HepG2 (cell line): ENCODE measurements around the gene SCP2. TPM values are rescaled to one million over a fixed set of nuclear protein-coding genes. Genes with fewer than 3 reads are reported as not detected.
A peak's percentile ranks its signal among the peaks of the same experiment; 100 is the strongest.

Experiments used
- ATAC-seq: fragments of 200-7000 bp; cut with Tn5 transposase; 3 replicates; pipeline ENCODE4 v1.9.1; 2020; ENCODE audit warnings: mild to moderate bottlenecking, moderate library complexity
- BruUV-seq: library from RNA; stranded (reverse); fragments of 400-500 nt; replicated peaks from 2 replicates; lab custom pipeline; 2021; lab: Mats Ljungman, UMichigan
- CTCF ChIA-PET: fragments of 300-600 bp; formaldehyde crosslinking; extraction: SDS; loops from one replicate; lab custom pipeline; 2021; ENCODE audit warnings: low total read pairs, inconsistent platforms, low intra/inter-chr PET ratio; lab: Yijun Ruan, JAX
- POLR2A ChIA-PET: fragments of 350-600 bp; sonication (Branson Sonifier 250); formaldehyde crosslinking; loops from one replicate; lab custom pipeline; 2020; ENCODE audit warnings: antibody characterized with exemption, inconsistent platforms; lab: Yijun Ruan, JAX
- DNase-seq: peaks from one replicate; pipeline ENCODE4 v3.0.0-alpha.2; 2015; ENCODE audit warnings: low spot score
- FAIRE-seq: peaks from 3 replicates; lab custom pipeline; 2011; peaks lifted over from hg19 to GRCh38; lab: Jason Lieb, UNC
- H2AFZ ChIP-seq: one replicate; pipeline ENCODE4 v1.6.1; 2011; ENCODE audit warnings: low read length, inconsistent platforms
- H3K27ac ChIP-seq: fragments of 300-600 bp; 3 replicates; pipeline ENCODE4 v1.8.0; 2011; ENCODE audit warnings: mixed run types, mild to moderate bottlenecking, mixed read lengths, low read length, inconsistent platforms; ENCODE audit not compliant: insufficient read depth; ENCODE audit errors: extremely low read length
- H3K27me3 ChIP-seq, 2 experiments: fragments of 200-600 bp in 1 of 2; 2 replicates in 1 of 2; 3 replicates in 1 of 2; pipeline versions ENCODE4 v1.6.0 to v1.8.0; 2011; ENCODE audit warnings: low read length in 2 of 2, mild to moderate bottlenecking in 2 of 2, moderate library complexity in 2 of 2, inconsistent platforms in 1 of 2; ENCODE audit not compliant: insufficient read depth in 2 of 2, control insufficient read depth in 1 of 2
- H3K36me3 ChIP-seq, 2 experiments: fragments of 200-600 bp in 1 of 2; replicated peaks in 1 of 2; 2 replicates in 1 of 2; 3 replicates in 1 of 2; pipeline versions ENCODE4 v1.5.1 to v1.8.0; 2011; ENCODE audit warnings: low read length in 2 of 2, inconsistent platforms in 1 of 2; ENCODE audit not compliant: insufficient read depth in 2 of 2, control insufficient read depth in 1 of 2
- H3K4me1 ChIP-seq: 2 replicates; pipeline ENCODE4 v1.5.1; 2012; ENCODE audit warnings: low read length, inconsistent platforms; ENCODE audit not compliant: insufficient read depth
- H3K4me2 ChIP-seq: 2 replicates; pipeline ENCODE4 v1.6.0; 2011; ENCODE audit warnings: low read depth, low read length, inconsistent platforms
- H3K4me3 ChIP-seq, 3 experiments: fragments of 200-600 bp in 1 of 3; sonication (generic), shearing (Covaris generic) in 1 of 3; replicated peaks in 1 of 3; 2 replicates each; pipeline ENCODE4 v1.5.1; 2011 to 2016; ENCODE audit warnings: low read length in 3 of 3, inconsistent platforms in 2 of 3, low read depth in 2 of 3, mild to moderate bottlenecking in 2 of 3, control low read depth in 1 of 3, mixed read lengths in 1 of 3; ENCODE audit not compliant: insufficient read depth in 1 of 3
- H3K79me2 ChIP-seq: one replicate; pipeline ENCODE4 v1.6.1; 2011; ENCODE audit warnings: low read length, inconsistent platforms; ENCODE audit not compliant: insufficient read depth
- H3K9ac ChIP-seq: 2 replicates; pipeline ENCODE4 v1.6.0; 2011; ENCODE audit warnings: mild to moderate bottlenecking, low read depth, low read length, inconsistent platforms; ENCODE audit not compliant: insufficient read depth
- H3K9me3 ChIP-seq: 2 replicates; pipeline ENCODE4 v1.5.1; 2012; ENCODE audit warnings: mild to moderate bottlenecking, low read length
- H4K20me1 ChIP-seq: 2 replicates; pipeline ENCODE4 v1.6.0; 2011; ENCODE audit warnings: inconsistent platforms, mild to moderate bottlenecking, low read length, moderate library complexity; ENCODE audit not compliant: insufficient read depth
- BORCS8-MEF2B ChIP-seq: sonication (generic); formaldehyde crosslinking; IDR thresholded peaks from 2 replicates; pipeline ENCODE4 v1.8.0; 2022; ENCODE audit warnings: mild to moderate bottlenecking, missing genetic modification reagents
- GATAD2A ChIP-seq: IDR thresholded peaks from 2 replicates; pipeline ENCODE4 v1.6.1; 2016
- HMG20B ChIP-seq: conservative IDR thresholded peaks from 2 replicates; pipeline ENCODE4 v1.6.1; 2016; ENCODE audit warnings: missing genetic modification reagents, missing compliant biosample characterization
- KLF12 ChIP-seq: sonication (generic); formaldehyde crosslinking; IDR thresholded peaks from 2 replicates; pipeline ENCODE4 v1.4.0; 2020; ENCODE audit warnings: missing genetic modification reagents, borderline replicate concordance
- MYNN ChIP-seq: sonication (generic); formaldehyde crosslinking; IDR thresholded peaks from 2 replicates; pipeline ENCODE4 v1.4.0; 2020; ENCODE audit warnings: mild to moderate bottlenecking, low read depth, missing genetic modification reagents
- PRMT3 ChIP-seq: sonication (generic); formaldehyde crosslinking; IDR thresholded peaks from 2 replicates; pipeline ENCODE4 v1.8.1; 2022; ENCODE audit warnings: low read depth, mild to moderate bottlenecking, moderate library complexity, missing genetic modification reagents, borderline replicate concordance
- RARA ChIP-seq: IDR thresholded peaks from 2 replicates; pipeline ENCODE4 v1.6.1; 2016; ENCODE audit warnings: missing genetic modification reagents, missing compliant biosample characterization
- RORA ChIP-seq: sonication (generic); formaldehyde crosslinking; IDR thresholded peaks from 2 replicates; pipeline ENCODE4 v1.5.0; 2020; ENCODE audit warnings: mild to moderate bottlenecking, missing genetic modification reagents, moderate library complexity
- SMAD1 ChIP-seq: sonication (generic); formaldehyde crosslinking; IDR thresholded peaks from 2 replicates; pipeline ENCODE4 v1.4.0; 2020; ENCODE audit warnings: missing genetic modification reagents, low read depth, mild to moderate bottlenecking, borderline replicate concordance
- SNAI1 ChIP-seq: sonication (generic); formaldehyde crosslinking; IDR thresholded peaks from 2 replicates; pipeline ENCODE4 v1.5.0; 2020; ENCODE audit warnings: mild to moderate bottlenecking, missing genetic modification reagents, borderline replicate concordance
- SSRP1 ChIP-seq: IDR thresholded peaks from 2 replicates; pipeline ENCODE4 v1.6.1; 2016; ENCODE audit warnings: control low read depth
- ZFP82 ChIP-seq: sonication (generic); formaldehyde crosslinking; IDR thresholded peaks from 2 replicates; pipeline ENCODE4 v1.5.1; 2020; ENCODE audit warnings: mild to moderate bottlenecking, missing genetic modification reagents, borderline replicate concordance
- ZNF10 ChIP-seq: sonication (generic); formaldehyde crosslinking; IDR thresholded peaks from 2 replicates; pipeline ENCODE4 v1.4.0; 2020; ENCODE audit warnings: mild to moderate bottlenecking, low read depth, missing genetic modification reagents, borderline replicate concordance
- ZNF251 ChIP-seq: sonication (generic); formaldehyde crosslinking; IDR thresholded peaks from 2 replicates; pipeline ENCODE4 v1.9.0; 2021; ENCODE audit warnings: mild to moderate bottlenecking, missing genetic modification reagents
- ZNF337 ChIP-seq: sonication (generic); formaldehyde crosslinking; IDR thresholded peaks from 2 replicates; pipeline ENCODE4 v1.5.1; 2020; ENCODE audit warnings: missing genetic modification reagents, low read depth, mild to moderate bottlenecking, borderline replicate concordance
- ZNF432 ChIP-seq: sonication (generic); formaldehyde crosslinking; IDR thresholded peaks from 2 replicates; pipeline ENCODE4 v1.5.0; 2020; ENCODE audit warnings: missing genetic modification reagents, mild to moderate bottlenecking, borderline replicate concordance
- ZNF567 ChIP-seq: sonication (generic); formaldehyde crosslinking; IDR thresholded peaks from 2 replicates; pipeline ENCODE4 v1.8.1; 2023; ENCODE audit warnings: mild to moderate bottlenecking, missing genetic modification reagents, borderline replicate concordance
- ZNF674 ChIP-seq: sonication (generic); formaldehyde crosslinking; IDR thresholded peaks from 2 replicates; pipeline ENCODE4 v1.5.0; 2020; ENCODE audit warnings: low read depth, mild to moderate bottlenecking, missing genetic modification reagents
- ZNF7 ChIP-seq: IDR thresholded peaks from 2 replicates; pipeline ENCODE4 v1.6.1; 2016; ENCODE audit warnings: missing biosample characterization, missing genetic modification reagents
- ZNF746 ChIP-seq: sonication (generic); formaldehyde crosslinking; IDR thresholded peaks from 2 replicates; pipeline ENCODE4 v1.8.0; 2022; ENCODE audit warnings: mild to moderate bottlenecking, missing genetic modification reagents
- ZNF772 ChIP-seq: sonication (generic); formaldehyde crosslinking; IDR thresholded peaks from 2 replicates; pipeline ENCODE4 v1.5.0; 2020; ENCODE audit warnings: mild to moderate bottlenecking, missing genetic modification reagents
- ZNF850 ChIP-seq: sonication (generic); formaldehyde crosslinking; conservative IDR thresholded peaks from 2 replicates; pipeline ENCODE4 v1.9.0; 2021; ENCODE audit warnings: mild to moderate bottlenecking, missing genetic modification reagents
- ZSCAN31 ChIP-seq: sonication (generic); formaldehyde crosslinking; IDR thresholded peaks from 2 replicates; pipeline ENCODE4 v1.5.0; 2020; ENCODE audit warnings: low read depth, mild to moderate bottlenecking, missing genetic modification reagents
- WGBS: methylation state at CpG from one replicate; pipeline ENCODE4 v1.1.6; 2017; ENCODE audit warnings: low lambda C conversion rate; 5-methylcytosine and 5-hydroxymethylcytosine counted together
- in situ Hi-C: cut with HindIII; loops from 2 replicates; pipeline ENCODE4 v1.10.0; 2017; ENCODE audit warnings: low pct_unique_long_range_greater_than_20kb; ENCODE audit not compliant: extremely low pct_ligation_motif_present
- intact Hi-C: fragments of 100-400 bp; cut with micrococcal nuclease; formaldehyde crosslinking; loops from one replicate; pipeline ENCODE4 v1.10.0; 2022; ENCODE audit not compliant: unreplicated experiment
- polyA plus RNA-seq, 8 experiments: library from polyadenylated mRNA; depleted of rRNA in 3 of 8; stranded (reverse) in 7 of 8; unstranded in 1 of 8; fragments of >200 nt; fragmentation: Illumina TruSeq in 4 of 8; extraction: Trizol in 4 of 8; gene quantifications; 2 replicates each; pipeline versions ENCODE4 v1.2.1 to v1.2.3, GENCODE V29; 2011 to 2016; ENCODE audit warnings: low read depth in 4 of 8, missing spikeins in 1 of 8, mixed read lengths in 1 of 8; ENCODE audit not compliant: insufficient read depth in 1 of 8
- total RNA-seq, 5 experiments: library from RNA; depleted of rRNA; stranded (reverse); fragments of >200 nt; fragmentation: Illumina TruSeq; extraction: Trizol; gene quantifications; 2 replicates each; pipeline ENCODE4 v1.2.3, GENCODE V29; 2016; ENCODE audit warnings: low read depth in 1 of 5
- TF ChIP-seq, protein P1 (sequence below): IDR thresholded peaks from 2 replicates; pipeline ENCODE4 v1.6.1; 2016

Gene SCP2
- total and polyA plus RNA-seq, 2 of the 13 experiments (the other 11 are each of a cell fraction or from before 2014, with no cell fraction given) = 59.0 to 133 TPM

DNA sequence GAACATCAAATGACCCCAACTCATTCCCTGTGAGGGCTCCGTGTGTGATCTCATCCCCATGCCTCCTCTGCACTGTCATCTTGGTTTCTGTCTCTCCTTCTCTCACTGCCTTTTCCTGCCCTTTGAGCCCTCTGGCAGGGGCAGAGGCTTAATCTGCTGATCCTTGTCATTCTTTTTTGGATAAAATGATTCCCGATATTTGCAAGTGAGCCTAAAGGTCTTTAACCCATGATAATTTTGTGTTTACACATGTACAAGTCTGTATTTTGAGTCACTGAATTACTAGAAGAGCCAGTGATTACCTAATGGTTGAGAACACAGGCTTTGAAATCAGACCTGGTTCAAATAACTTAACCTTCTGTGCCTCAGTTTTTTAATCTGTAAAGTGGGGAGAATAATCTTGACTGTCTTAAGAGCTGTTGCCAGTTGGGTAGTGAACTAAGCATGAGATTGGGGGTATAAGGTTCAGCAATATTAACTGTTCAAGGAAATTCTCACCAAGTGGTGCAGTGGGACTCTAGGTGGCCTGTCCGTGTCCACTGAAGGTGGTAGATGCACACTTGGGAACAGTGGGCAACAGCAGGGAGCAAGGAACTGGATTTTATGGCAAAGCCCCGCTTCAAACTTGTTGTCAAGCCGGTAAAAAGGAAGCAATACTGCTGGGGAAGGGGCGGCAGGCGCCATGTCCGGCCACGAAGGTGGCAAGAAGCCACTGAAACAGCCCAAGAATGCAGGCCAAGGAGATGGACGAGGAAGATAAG, 7.2 kb upstream of the SCP2 start (continued):
- TF ChIP-seq ZNF7 (peak; percentile 62; the same call in 1 of the 2 replicates), SSRP1 (CRISPR knock-in tag) (0 out of 2 replicates have a peak, but pooled peaks have one; percentile 37), RARA (CRISPR knock-in tag) (no peak), ZNF10 (CRISPR knock-in tag) (no peak)
- TF ChIP-seq, protein P1, sequence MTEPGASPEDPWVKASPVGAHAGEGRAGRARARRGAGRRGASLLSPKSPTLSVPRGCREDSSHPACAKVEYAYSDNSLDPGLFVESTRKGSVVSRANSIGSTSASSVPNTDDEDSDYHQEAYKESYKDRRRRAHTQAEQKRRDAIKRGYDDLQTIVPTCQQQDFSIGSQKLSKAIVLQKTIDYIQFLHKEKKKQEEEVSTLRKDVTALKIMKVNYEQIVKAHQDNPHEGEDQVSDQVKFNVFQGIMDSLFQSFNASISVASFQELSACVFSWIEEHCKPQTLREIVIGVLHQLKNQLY (CRISPR knock-in tag) = no peak
- TF ChIP-seq, all 625 proteins: peak for 11

DNA sequence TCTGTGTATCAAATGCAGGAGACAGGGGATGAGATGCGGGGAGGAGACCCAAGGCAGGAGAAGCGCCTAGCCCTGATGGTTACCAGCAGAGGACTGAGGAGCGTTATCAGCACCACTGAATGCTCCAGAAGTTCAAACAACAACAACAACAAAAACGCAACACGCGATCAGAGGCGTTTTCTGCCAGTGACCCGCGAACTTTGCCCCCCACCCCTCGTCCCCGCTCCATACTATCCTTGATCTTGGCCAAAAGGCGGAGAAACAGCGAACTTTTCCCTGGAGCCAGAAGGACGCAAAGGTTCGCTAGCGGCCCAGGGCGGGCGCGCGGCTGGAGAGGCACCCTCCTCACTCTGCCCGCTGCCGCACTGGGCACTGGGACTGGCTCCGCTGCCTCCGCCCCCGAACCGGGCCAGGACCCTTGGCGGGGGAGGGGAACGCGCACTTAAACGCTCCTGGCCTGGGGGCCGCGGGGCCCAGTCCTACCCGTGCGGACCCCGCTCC, 6.2 kb upstream of the SCP2 start:
- 33% methylated on average over 3 of the region's 35 CpGs for whole genome bisulfite sequencing
- no peaks in the 10 kb centered on the region for H4K20me1 ChIP-seq
- in situ Hi-C loops (loop anchor here (5.0 kb wide), 1 partner anchor 261 kb away; no protein-coding TSS in a partner anchor), intact Hi-C loops (loop anchor here (1.0 to 10.0 kb wide), 3 partner anchors 16 to 261 kb away; no protein-coding TSS in a partner anchor)
- no peaks in the 10 kb centered on the region for H3K9me3 ChIP-seq
- ATAC-seq (peak; percentile 80), DNase-seq (no peak), FAIRE-seq (peak; percentile 65)
- no peaks in the 10 kb centered on the region for H3K36me3 ChIP-seq
- H3K9ac ChIP-seq = peak overlapping the region; percentile 86
- peak overlapping the region; percentile 64 to 86 (median 74) for H3K4me3 ChIP-seq
- ChIA-PET CTCF (interaction anchor here (1.3 kb wide), 1 partner anchor 220 kb away, joined by 3 read pairs; no protein-coding TSS in a partner anchor), POLR2A (interaction anchor here (1.0 to 1.5 kb wide), 5 partner anchors 10 to 197 kb away, joined by 3 to 7 read pairs (median 3); no protein-coding TSS in a partner anchor)
- H2AFZ ChIP-seq = no peak overlapping the region
- peak overlapping the region; percentile 94 for H3K4me2 ChIP-seq
- peaks cover 4% of the 10 kb centered on the region for H3K79me2 ChIP-seq
- TSS peak; percentile 82 for BruUV-seq
- H3K4me1 ChIP-seq = peaks cover 73% of the 10 kb centered on the region
- peak overlapping the region; percentile 91 for H3K27ac ChIP-seq
- H3K27me3 ChIP-seq = no peaks in the 10 kb centered on the region
- TF ChIP-seq ZNF674 (CRISPR knock-in tag) (no peak), ZNF772 (CRISPR knock-in tag) (no peak), ZNF850 (0 out of 2 replicates have a peak, but pooled peaks have one; percentile 2), RORA (no peak), PRMT3 (CRISPR knock-in tag) (0 out of 2 replicates have a peak, but pooled peaks have one; percentile 14), ZNF251 (CRISPR knock-in tag) (0 out of 2 replicates have a peak, but pooled peaks have one; percentile 52), ZSCAN31 (CRISPR knock-in tag) (no peak), GATAD2A (CRISPR knock-in tag) (no peak; the same call in 1 of the 2 replicates), ZNF337 (CRISPR knock-in tag) (no peak), ZNF746 (CRISPR knock-in tag) (no peak), BORCS8-MEF2B (peak; percentile 24; the same call in 1 of the 2 replicates), HMG20B (no peak), SNAI1 (CRISPR knock-in tag) (no peak), ZFP82 (no peak), MYNN (CRISPR knock-in tag) (no peak), ZNF432 (CRISPR knock-in tag) (no peak), KLF12 (CRISPR knock-in tag) (no peak), ZNF567 (CRISPR knock-in tag) (no peak; the same call in 1 of the 2 replicates), SMAD1 (CRISPR knock-in tag) (no peak)
